GM20000 (cell line): Measurements from ENCODE around the gene LMNTD1.

Experiments used
- DNase-seq: peaks from one replicate; pipeline ENCODE4 v3.0.0; 2012; ENCODE audit warnings: low spot score
- CTCF ChIP-seq: IDR thresholded peaks from 2 replicates; pipeline ENCODE4 v1.5.1; 2012; ENCODE audit warnings: mild to moderate bottlenecking, control low read depth; ENCODE audit errors: extremely low read depth, missing control alignments

LMNTD1 gene

DNA sequence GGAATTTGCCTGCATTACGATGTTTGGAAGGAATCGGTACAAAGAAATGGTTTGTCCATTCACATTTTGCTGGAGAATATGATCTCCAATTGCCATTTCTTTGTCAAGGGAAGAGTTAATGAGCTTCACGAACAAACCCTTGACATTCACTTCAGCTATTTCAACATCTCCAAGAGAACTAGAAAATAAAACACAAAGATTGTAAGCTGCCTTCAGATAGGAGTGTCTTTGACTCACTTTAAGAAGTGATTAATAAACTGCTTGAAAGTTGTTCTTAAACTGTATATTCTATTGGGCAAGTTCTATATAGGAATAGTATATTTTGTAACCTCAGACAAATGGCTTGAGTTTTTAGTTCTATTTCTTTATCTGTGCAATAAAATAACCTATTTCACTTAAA lies 26.3 kb downstream of the LMNTD1 start:
- no peak for TF ChIP-seq CTCF
- no peak for DNase-seq

DNA sequence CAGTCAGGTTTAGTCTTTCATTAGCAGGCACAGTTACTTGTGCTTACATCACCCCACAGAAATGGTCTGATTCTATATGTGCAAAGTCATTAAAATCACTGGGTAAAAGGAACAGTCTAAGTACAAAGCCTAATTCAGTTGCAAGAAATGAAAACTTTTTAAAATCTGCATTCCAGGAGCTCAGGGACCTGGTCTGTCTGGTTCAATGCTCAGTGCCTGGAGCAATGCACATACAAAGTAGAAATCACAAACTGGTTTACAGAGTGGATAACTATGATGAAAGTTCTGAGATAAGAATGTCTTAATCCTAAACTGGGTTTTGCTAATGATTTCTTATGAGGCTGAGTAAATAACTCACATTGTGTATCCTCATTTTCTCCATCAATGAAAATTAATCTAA lies 28.7 kb downstream of the LMNTD1 start:
- TF ChIP-seq CTCF, result no peak
- no peak for DNase-seq

- no peak for DNase-seq
Measured at GRCh38 chr12:25521625-25522256, 31.3 kb downstream of the LMNTD1 start.

DNA sequence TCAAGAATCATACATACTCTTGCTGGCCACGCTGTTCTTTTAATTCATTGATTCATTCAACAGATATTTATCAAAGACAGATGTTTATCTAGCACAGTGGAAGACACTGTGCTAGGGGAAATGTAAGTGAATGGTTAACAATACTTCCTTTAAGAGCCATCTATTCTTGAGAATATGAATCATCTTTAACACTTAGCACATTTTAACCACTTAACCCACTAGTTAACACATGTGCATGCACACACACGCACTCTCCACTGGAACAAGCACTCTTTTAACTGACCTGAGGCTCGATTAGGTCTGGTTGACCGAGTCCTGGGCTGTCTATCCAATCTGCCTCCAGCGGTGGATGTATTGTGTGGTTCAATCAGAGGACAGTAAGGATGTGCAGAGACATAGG lies 34.6 kb downstream of the LMNTD1 start:
- no peak for DNase-seq
- TF ChIP-seq CTCF, result no peak

More at GRCh38 chr12:25521625-25522256, 31.3 kb downstream of the LMNTD1 start:
- TF ChIP-seq CTCF, result no peak

GRCh38 chr12:25504744-25505143 lies 48.3 kb downstream of the LMNTD1 start:
- DNase-seq, result no peak
- TF ChIP-seq CTCF, result no peak

- no peak for DNase-seq
- TF ChIP-seq CTCF, result no peak
Measured at GRCh38 chr12:25503666-25504065, 49.4 kb downstream of the LMNTD1 start.

- TF ChIP-seq CTCF, result no peak
- no peak for DNase-seq
Measured at GRCh38 chr12:25502596-25502995, 50.5 kb downstream of the LMNTD1 start.
